ENCODE data around the gene STIMATE.

STIMATE gene

DNA sequence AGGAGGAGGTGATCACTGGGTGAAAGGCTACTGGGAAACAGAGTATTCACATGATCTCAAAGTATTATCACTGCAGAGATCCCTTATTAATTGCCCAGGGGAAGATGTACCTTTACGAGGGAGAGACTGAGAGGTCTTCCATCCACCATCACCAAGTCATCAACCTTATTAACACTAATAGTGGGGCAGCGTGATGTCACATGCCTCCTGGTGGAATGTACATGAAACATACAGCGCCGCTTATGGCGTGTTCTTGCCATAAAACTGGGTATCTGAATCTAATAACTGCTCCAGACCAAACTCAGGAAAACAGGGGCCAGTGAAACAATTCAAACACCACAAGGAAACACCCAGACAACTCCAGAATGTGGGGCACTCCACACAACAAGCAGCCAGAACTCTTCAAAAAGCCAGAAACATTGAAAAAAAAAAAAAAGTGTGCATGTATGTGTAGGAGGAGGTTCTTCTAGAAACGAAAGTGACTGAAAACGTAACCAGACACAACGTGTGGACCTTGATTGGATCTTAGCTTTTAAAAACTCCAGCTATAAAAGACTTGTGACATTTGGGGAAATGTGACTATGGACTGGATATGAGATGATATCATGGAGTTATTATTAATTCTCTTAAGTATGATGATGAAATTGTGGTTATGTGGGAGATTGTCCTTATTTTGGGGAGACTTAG is 4.6 kb downstream of the STIMATE start:
- DNase-seq: no peak

DNA sequence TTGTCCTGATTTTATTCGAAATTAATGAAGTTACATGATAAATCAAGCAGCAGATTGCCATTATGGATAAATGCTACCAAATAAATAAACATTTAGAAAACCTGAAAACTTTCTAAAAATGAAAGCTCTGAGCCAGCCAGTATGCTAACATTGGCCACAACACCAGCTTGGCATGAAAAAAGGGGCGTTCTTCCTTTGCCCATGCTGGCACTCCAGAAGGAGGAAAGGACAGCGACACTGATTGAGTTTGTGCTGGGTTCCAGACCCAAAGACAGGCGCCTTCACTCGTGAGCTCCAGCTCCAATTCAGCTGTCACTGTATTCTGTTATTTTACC is 5.1 kb downstream of the STIMATE start:
- DNase-seq: no peak

DNA sequence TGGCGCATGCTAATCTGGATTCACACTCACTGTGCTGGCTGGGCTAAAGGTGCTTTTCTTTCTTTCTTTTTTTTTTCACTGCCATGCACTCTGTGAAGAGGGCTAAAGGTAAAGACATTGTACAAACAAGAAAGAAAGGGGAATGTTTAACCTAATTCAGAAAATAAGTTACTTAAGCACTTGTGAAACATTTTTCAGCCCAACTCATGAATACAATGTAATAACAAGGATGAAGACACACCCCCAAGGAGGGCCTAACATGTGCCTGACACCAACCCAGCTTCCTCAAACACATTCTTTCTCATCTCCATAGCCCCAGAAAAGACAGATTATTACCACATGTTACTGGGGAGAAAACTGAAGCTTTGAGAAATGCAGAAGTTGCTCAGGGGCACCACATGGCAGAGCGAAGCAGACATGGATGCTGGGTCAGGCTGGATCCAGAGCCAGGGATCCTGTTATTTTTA is 5.7 kb downstream of the STIMATE start:
- no peak for DNase-seq

DNA sequence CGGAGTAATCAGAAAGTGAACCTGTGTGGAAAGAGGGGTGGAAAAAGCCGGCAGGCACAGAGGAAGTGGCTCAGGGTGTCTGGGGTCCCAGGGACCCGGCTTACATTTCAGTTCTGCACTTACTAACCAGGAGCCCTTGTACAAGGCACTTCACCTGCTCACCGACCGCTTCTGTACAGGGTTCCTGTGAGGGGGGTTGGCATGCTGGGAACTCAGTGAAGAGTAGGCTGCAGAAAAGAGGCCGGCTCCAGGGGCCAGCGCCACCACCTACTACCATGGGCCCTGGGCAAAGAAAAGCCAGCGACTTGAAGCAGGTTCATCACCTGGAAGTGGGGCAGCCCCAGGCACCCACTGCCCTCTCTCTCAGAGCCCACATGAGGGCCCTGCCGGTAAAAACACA is 6.2 kb downstream of the STIMATE start:
- DNase-seq: no peak

DNA sequence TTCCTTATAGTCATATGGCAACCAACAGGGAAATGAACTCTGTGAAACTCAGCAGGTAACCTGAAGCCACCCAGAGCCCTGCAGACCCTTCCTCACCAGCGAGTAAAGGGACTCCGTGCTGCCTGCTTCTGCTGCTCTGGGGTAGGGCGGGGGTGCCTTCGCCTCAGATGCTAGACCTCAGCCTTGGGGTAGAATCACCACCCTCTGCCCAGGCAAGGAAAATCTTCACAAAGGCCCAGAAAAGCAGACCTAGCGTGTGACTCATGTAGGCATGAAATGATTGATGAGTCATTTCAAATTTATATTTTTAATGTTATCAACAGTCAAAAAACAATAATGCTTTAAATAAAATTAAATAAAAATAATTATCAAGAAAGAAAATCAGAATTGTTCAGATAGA is 6.6 kb downstream of the STIMATE start:
- DNase-seq: no peak

DNA sequence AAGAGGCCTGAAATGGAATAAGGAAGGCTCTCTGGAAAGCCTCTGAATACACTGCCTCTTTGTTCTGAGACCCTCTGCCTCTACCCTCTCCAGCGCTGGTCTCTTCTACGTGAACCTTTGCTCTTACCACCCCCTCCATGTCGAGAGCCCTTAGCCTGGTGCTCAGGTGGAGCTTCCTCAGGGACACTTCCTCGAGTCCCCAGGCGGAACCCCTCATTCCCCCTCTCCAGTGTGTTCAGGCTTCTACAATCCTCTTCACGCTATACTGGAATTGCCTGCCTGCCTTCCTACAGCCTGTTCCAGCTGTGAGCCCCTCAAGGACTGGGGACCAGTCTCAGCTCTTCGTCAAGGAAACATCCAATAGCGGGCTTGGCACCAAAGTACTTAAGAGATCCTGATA is 7.4 kb downstream of the STIMATE start:
- DNase-seq: no peak

DNA sequence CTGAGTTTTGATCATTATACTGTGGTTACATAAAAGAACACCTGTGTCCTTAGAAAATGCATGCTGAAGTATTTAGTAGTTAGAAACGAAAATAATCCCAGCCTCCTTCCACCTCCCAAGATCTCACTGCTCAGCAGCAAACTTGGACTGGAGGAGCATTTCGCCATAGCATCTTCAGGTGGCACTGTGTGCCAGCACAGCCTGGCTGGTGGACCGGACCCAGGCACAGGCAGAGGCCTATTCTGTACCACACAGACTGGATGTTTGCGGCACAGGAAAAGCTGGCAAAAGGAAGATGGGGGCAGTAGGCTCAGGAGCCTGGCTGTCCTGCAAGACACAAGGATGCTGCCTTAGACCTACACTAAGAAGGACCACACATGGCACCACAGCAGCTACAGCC is 10.2 kb downstream of the STIMATE start:
- DNase-seq: no peak

DNA sequence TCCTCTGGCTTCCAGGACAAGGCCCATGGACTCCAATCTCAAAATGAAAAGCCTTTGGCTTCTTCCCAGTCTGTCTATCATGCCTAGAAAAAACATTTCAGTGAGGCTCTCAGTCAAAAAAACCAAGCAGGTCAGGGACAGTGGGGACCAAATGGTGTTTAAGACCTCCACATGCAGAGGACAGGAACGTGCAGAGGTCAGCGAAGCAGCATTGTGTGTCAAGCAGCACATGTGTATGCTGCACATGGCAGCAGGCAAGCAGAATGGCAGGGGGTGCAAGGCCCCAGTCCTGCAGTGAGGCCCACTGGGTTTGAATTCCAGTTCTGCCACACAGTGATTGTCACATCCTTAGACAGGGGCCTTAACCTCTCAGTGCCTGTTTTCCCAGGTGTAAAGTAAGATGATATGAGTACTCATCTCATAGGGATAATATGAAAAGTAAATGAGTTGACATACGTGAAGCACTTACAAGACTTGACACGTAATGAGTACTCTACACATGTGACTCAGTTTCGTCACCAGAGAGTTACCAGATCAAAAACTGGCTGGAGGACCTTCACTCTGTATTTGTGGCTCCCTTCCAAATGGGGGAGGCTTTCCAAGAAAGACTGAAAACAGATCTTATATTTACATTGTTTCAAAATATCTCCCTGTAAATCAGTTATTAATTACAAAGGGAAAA is 11.2 kb downstream of the STIMATE start:
- DNase-seq: no peak

DNA sequence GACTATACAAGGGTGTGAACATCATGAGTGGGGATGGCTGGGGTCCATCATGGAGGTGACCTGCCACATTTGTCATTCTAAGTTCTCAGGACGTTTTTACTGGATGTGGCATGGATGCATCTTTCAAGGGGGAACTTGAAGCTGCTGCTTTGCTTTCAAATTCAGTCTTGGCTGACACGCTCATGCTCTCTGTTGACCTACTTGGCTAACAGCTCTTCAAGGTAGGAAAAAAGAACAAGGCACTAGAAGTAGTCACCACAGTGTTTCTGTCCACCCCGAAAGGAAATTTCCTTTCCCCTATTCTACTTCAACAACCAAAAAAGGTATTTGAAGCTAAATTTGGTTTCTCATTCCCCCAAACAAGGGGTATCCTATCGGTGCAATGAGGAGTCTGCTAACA is 15.0 kb downstream of the STIMATE start:
- DNase-seq: no peak

DNA sequence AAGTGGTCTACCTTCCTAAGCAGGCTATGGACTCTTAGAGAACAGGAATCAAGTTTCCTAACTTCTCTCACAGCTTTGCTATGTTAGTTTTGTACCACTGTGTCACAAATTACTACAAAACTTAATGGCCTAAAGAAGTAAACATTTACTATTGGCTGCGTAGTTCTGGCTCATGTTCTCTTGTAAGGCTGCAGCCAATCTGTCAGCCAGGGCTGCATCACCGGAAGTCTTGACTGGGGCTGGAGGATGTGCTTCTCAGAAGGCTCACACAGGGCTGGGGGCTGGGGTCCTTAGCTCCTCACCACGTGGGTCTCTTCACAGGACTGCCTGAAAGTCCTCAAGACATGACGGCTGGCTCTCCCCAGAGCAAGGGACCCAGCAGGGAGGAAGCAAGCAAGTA is 15.5 kb downstream of the STIMATE start:
- DNase-seq: no peak

DNA sequence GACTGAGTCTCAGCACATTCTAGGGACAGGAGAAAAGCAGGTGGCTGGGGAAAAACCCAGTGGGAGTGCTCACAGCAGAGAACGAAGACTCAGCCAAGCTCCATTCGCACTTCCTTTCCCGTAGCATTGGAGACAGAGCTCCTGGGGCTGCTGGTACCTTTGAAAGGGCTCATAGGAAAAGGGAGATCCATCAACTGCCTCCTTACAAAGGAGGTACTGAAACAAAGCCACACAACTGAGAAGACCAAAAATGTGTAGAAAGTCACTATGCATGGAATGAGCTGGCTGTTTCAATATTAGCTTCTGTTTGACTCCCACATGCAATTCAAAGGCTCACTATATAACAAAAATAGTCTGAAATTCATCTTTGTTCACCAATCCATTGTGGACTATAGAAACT is 16.9 kb downstream of the STIMATE start:
- no peak for DNase-seq

DNA sequence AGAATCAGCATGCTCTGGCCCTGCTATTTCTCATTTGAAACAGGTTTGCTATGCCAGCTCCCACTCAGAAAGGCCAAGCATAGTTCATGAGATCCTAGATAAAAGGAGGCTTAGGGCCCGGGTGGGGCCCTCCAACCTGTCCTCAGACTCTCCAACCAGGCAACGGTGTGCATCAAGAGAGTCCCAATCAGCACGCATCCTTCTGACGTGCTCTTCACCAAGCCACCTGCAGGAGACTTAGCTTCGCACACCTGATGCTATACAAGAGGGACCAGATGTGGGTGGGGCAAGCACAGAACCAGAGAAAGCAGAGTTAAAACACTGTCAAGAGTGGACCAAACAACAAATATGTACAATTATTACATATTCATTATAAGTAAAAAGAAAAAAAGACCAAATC is 17.3 kb downstream of the STIMATE start:
- DNase-seq: no peak

DNA sequence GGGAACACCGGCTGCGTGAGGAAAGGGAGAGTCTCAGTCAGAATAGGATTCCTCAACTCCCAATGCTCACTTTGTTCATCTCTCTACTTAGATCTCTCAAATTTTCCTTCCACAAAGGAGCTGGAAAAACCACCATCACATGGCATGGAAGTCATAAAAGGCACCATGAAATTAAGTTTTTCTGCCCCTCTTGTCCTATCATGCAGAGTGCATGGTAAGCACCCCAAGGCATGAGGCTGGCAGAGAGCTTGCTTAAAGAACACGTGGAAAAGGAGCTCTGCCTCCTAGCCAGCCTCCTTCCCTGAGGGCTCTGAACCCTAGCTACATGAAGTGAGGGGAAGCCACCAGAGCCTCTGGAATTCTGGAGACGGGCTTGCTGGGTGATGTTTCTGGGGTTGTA is 17.8 kb downstream of the STIMATE start:
- DNase-seq: no peak

DNA sequence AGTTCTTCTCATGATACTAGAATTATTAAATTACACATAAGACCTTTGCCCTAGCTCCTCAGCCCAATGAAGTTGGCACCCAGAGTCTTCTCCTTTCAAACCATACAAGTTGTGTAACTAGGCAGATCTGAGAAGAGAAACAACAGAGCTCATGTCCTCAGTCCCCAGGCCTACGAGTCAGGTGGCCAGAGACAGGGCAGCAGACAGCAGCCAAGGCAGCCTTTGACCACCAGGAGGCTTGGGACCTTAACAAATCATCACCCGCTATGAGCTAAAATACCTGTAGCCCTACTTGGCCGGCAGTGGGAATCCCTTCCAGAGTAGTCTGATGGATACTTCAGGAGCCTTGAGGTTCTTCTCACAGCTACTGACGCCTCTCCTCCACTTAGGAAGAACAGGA is 18.3 kb downstream of the STIMATE start:
- DNase-seq: no peak

DNA sequence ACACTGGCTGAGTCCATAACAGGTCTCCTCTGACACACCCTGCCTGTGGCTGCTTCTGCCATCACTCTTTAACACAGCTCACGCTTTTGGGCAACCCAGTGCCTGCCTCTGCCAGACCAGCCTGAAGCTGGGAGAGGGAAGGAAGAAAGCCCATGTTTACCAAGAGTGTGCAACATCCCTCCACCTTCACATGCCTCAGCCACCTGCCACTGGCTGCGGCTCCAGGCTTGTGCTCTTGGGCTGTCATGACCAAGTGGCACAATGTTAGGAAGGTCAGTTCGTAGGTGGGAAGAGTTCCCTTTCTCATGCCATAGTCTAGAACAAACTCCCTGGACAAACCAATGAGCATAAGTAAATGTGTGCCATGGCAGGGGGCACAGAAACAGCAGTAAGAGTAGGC is 20.3 kb downstream of the STIMATE start:
- no peak for DNase-seq

DNA sequence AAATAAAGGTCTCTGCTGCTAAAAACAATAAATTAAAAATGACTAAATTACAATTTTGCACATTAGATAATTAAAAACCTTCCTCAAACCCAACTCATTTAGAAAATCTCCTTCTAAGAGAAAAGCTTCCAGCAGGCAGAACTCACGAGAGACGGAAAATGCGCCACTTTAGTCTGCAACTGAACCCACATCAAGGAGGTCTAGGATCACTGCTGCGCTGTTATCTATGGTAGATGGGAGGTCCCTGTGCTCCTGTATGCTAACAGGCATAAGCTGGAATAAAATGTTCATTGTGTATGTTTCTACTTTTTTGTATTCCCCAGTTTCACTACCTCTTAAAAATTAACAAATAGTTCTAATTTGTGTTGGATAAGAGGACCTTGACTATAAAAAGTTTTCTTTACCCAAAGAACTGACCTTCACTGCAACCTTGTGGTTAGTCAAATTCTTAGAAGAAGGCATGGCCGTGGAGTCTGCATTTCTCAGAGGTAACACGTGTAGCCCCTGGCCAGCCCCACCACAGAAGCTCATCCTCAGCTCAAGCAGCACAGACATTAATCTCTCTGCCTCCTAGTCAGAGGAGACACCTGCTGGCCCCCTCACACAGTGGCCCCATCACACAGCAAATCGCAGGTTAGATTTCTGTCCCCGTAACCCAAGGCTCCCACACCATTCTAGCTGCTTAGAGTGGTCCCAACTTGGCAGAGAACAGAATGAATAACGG is 22.3 kb downstream of the STIMATE start:
- DNase-seq: no peak

DNA sequence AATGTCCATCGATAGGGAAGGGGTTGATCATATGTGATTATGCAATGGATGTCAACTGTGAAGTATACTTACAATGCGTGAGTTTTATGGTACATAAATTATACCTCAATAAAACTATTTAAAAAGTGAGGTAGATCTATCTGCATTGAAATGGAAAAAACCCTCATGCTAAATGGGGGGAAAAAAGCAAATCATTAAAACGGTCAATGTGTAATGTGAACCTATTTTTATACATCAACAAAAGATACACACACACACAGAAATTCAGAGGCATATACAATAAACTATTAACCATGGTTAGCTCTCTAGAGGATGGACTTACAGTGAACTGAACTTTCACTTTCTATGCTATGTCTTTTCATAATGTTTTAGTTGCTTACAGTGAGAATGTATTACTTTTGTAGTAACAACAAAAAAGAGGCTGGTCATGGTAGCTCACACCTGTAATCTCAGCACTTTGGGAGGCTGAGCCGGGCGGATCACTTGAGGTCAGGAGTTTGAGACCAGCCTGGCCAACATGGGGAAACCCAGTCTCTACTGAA is 23.1 kb downstream of the STIMATE start:
- DNase-seq: no peak

DNA sequence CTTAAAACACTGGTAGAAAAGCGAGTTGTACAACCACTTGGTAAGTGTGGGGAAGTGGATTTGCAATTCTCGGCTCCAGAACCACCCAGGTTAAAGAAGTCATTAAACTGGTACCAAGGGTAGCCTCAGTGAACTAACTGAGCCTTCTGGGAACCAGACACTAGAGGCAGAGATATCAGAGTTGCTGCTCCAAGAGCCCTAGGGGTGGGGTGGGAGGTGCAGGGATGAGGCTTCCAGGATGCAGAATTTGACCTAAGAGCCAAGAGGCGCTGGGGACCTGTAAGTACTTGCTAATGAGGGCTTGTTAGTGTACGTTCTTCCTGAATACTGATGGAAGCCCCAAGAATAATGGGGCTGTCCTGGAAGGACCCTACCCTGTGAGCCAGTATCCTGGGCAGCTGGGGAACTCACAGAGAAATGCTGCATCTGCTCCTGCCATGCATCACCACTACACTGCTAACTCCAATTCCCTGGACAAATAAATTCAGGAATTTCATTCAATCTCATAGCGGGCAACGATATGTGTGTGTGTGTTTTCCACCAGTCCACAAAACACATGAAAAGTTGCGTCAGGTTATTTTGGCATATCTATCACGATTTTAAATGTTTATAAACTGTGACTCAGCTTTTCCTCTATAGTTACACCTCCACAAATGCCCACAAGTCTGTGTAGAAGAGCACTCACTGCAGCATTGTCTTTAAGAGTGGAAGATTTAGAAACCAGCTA is 23.8 kb downstream of the STIMATE start:
- no peak for DNase-seq

DNA sequence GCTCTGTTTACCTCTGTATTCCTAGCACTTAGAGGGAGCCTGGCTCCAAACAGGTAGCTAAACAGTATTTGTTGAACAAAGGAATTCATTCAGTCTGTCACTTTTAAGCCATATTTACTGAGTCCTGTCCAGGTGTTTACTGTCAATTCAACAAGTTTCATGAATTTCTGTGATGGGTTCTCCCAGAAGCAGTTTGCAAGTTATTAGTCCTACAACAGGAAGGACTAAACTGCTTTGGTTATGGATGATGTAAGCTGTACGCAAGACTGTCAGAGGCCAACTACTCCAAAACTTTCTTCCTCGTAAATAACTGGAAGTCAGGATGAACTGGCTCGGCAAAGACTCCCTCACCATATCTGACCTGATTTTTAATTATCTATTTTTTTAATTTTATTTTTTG is 25.1 kb downstream of the STIMATE start:
- DNase-seq: no peak

DNA sequence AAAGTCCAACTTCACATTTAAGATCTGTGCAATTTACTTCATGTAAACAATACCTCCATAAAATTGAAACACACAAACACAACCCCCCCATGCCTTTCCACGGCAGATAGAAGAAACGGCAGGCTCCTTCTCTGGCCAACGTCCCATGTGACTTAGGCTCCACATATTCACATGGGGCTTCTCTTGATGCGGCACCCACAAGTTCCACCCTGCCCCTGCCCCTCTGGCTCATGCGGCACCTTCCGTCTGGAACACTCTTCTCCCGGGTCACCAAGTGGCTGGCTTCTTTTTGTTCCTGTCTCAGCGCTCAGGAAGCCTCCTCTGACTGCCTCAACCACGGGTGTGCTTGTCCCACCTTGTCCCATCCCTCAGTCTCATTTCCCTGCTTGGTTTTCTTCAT is 25.6 kb downstream of the STIMATE start:
- no peak for DNase-seq

DNA sequence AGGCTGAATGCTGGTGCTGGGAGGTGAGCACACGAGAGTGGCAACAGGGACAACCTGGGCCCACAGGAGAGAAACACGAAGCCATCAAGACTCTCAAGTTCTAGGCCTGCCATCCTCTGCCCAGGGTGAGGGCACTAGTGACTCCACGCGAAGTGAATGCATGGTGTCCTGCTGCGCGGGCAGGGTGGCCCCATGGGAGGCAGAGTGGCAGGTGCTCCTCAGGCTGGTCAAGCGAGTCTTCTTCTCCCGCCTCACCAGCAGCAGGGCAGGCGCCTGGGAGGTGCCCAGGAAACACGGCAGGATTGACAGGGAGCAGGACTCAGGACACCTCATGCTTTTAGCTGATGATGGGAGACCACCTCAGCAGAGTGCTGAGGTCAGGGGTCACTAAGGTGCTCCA is 26.9 kb downstream of the STIMATE start:
- DNase-seq: no peak

DNA sequence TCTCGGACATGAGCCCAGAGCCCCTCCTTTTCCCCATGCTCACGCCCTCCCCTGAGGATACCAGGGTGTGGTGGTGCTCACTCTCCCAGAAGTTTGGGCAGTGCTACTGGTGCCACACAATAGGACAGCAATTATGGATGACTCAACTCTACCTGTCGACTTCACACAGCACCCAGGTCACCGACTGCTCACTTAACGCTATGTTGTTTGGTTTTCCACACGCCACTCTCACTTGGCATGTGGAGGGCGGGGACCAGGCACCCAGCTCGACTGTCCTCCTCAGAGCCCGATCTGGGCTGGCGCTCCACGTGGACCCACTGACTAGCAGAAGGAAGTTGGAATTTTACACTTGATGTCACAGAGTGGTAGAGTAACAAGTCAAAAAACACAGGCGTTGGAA is 30.9 kb downstream of the STIMATE start:
- no peak for DNase-seq

DNA sequence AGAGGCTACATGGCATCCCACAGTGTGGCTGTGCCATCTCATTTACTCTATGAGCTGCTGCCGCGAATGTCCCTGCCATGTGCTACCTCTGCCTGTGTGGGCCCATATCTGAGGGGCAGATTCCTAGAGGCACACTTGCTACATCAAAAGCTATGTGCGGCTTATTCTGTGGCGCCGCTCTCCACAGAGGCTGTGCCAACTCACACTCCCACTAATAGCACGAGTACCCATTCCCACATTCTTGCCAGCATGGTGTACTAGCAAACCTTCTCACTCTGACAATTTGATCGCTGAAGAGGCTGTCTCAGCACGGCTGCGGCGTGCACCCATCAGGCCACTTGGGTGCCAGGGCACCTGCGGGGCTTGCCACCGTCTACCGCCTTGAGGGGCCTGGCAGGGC is 31.4 kb downstream of the STIMATE start:
- no peak for DNase-seq

DNA sequence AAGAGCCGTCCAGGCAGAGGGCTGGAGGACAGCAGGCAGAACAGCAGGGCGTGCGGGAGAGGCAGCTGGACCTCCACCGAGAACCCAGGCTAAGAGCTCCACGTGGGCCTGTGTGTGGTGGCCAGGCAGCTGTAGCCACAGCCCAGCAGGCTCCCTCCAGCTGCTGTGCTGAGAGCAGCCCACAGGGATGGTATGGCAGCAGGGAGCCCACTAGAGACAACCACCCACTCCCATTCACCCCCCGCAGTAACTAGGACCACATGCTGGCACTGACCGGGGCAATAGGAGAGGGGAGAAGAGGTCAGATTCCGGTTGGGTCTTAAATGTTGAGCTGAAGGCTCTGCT is 37.0 kb downstream of the STIMATE start:
- no peak for DNase-seq
